ENCODE measurements around the gene CFAP43. TPM values are rescaled to one million over a fixed set of nuclear protein-coding genes. Genes with fewer than 3 reads are reported as not detected.

Gene CFAP43
- total and polyA plus RNA-seq, 7 donors: 0.22 to 0.83 (median 0.55) TPM; not detected in 1

DNA sequence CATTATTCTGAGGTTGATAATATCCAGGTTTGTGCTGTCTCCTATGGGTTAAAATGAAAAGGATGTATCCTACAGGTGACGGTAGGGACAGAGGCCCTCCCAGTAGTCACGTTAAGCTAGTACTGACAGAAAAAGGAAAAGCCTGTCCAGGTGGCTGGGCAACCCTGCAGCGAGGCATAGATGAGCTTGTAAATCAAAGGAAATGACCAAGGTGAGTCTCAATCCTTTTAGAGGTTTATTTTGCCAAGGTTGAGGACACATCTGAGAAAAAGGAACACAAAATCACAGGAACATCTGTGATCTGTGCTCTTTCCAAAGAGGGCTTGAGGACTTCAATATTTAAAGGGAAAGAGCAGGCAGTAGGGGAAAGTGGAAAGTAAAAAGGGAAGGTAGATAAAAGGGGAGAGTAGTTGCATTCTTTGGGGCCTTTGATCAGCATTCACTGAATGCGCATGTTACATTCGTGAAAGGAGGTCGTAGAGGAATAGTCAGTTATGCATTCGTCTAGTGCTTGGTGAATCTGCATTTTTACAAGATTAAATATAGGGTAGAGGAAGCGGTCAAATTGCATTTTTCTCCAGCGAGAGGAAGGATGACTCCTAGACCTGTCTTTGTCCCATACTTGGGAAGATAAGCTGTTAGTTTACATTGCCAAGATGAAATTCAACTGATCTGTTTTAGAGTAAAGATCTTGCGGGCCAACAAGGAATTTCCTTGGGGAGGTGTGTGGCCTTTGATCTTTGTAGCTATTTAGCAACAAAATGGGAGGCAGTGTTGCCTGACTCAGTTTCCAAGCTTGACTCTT, 21.6 kb upstream of the CFAP43 start:
- WGBS, 2 donors: 62 to 73% methylated on average over 10 of the region's 10 CpGs
- TF ChIP-seq POLR2AphosphoS5 (IDR thresholded peaks at IDR 0.05): no peak
- TF ChIP-seq POLR2A (IDR thresholded peaks at IDR 0.05): no peak
- no peak for TF ChIP-seq EP300 (IDR thresholded peaks at IDR 0.05)
- TF ChIP-seq, protein P1, sequence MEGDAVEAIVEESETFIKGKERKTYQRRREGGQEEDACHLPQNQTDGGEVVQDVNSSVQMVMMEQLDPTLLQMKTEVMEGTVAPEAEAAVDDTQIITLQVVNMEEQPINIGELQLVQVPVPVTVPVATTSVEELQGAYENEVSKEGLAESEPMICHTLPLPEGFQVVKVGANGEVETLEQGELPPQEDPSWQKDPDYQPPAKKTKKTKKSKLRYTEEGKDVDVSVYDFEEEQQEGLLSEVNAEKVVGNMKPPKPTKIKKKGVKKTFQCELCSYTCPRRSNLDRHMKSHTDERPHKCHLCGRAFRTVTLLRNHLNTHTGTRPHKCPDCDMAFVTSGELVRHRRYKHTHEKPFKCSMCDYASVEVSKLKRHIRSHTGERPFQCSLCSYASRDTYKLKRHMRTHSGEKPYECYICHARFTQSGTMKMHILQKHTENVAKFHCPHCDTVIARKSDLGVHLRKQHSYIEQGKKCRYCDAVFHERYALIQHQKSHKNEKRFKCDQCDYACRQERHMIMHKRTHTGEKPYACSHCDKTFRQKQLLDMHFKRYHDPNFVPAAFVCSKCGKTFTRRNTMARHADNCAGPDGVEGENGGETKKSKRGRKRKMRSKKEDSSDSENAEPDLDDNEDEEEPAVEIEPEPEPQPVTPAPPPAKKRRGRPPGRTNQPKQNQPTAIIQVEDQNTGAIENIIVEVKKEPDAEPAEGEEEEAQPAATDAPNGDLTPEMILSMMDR (IDR thresholded peaks at IDR 0.05): no peak

DNA sequence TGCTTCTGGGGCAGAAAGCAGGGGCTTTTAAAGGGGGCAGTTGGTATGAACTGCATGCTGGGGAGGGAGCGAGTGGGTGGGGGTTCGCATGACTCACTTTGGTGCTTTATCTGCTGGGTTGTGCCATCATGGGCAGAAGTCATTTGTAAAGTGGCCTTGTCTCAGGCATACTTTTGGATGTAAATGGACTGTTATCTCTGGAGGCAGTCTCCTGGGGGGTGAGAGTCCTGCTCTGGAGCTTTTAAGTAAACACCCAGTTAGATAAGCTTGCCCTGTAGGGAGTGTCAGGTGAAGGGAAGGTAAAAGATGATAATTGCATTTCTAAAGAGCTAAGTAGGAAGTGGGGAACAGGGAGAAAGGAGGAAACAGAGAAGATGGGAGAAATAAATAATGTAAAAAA, 20.9 kb upstream of the CFAP43 start:
- peaks cover 0 to 7% (median 0%) of the 10 kb centered on the region in 4 donors for H3K36me3 ChIP-seq
- TF ChIP-seq EP300 (IDR thresholded peaks at IDR 0.05) (no peak), POLR2AphosphoS5 (IDR thresholded peaks at IDR 0.05) (no peak), POLR2A (IDR thresholded peaks at IDR 0.05) (no peak)
- TF ChIP-seq, protein P1 (IDR thresholded peaks at IDR 0.05): no peak
- intact Hi-C loops (cut with DNase I): loop anchor here (10.0 kb wide), 1 partner anchor 338 kb away; the partner anchor contains the start of gene STN1
- H3K4me1 ChIP-seq: peaks cover 0 to 29% (median 21%) of the 10 kb centered on the region in 4 donors
- H3K9me3 ChIP-seq: no peaks in the 10 kb centered on the region
- no peak overlapping the region for H3K27ac ChIP-seq
- WGBS, 2 donors: 28 to 79% methylated on average over 2 of the region's 2 CpGs
- no peak overlapping the region for H3K4me3 ChIP-seq
- H3K27me3 ChIP-seq: no peaks in the 10 kb centered on the region
- DNase-seq: no peak

More for the DNA sequence above, 21.6 kb upstream of the CFAP43 start:
- H3K27ac ChIP-seq: peak overlapping the region; percentile 95 to 98 (median 96)
- intact Hi-C loops (cut with DNase I): loop anchor here (2.0 to 10.0 kb wide), 2 partner anchors 21 to 339 kb away; partner anchors contain the start of genes CFAP43 and STN1
- DNase-seq: no peak
- peak overlapping the region in 3 of 4 donors; percentile 71 to 88 (median 79) for H3K4me3 ChIP-seq
- H3K4me1 ChIP-seq: peaks cover 0 to 29% (median 21%) of the 10 kb centered on the region in 4 donors
- no peaks in the 10 kb centered on the region for H3K27me3 ChIP-seq
- H3K9me3 ChIP-seq: no peaks in the 10 kb centered on the region
- peaks cover 0 to 14% (median 0%) of the 10 kb centered on the region in 4 donors for H3K36me3 ChIP-seq

DNA sequence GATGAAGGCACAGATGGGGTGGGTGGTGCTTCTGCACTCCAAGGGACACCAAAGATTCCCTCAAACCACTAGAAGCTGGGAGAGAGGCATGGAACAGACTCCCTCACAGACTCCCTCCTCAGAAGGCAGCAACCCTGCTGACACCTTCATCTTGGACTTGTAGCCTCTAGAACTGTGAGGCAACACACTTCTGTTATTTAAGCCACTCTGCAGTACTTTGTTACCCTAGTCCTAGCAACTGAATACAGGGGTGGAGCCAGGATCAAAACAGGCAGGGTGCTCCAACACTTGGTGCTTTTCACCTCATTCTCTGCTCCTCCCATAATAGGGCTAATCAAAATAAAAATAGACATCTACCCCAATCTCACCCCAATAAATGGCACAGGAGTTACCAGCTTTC, 20.2 kb upstream of the CFAP43 start:
- no peaks in the 10 kb centered on the region for H3K27me3 ChIP-seq
- TF ChIP-seq POLR2A (IDR thresholded peaks at IDR 0.05): no peak
- TF ChIP-seq, protein P1 (IDR thresholded peaks at IDR 0.05): no peak
- no peak for TF ChIP-seq POLR2AphosphoS5 (IDR thresholded peaks at IDR 0.05)
- TF ChIP-seq EP300 (IDR thresholded peaks at IDR 0.05): no peak
- no peaks in the 10 kb centered on the region for H3K9me3 ChIP-seq
- no peak overlapping the region for H3K4me3 ChIP-seq
- no peaks in the 10 kb centered on the region for H3K36me3 ChIP-seq
- DNase-seq: no peak
- intact Hi-C loops (cut with DNase I): loop anchor here (10.0 kb wide), 1 partner anchor 338 kb away; the partner anchor contains the start of gene STN1
- H3K27ac ChIP-seq: no peak overlapping the region
- H3K4me1 ChIP-seq: peaks cover 0 to 25% (median 19%) of the 10 kb centered on the region in 4 donors

DNA sequence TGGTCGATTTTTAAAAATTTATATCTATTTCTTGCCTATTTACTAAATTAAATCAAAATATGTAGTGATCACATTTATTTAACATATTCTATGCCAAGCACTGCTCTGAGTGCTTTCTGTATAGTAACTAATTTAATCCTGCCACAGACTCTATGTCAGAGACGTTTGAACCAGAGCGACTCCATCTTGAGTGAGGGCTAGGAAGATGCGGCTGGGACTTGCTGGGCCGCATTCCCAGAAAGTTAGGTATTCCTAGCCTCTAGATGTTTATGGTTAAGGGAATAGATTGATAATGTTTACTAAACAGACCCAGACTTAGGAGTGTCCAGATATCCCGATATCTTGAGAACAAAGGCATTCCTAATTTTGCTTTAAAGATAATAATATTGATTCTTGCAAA, 19.3 kb upstream of the CFAP43 start:
- Histone ChIP-seq H3K36me3 (no peaks in the 10 kb centered on the region), H3K27ac (no peak overlapping the region), H3K9me3 (no peaks in the 10 kb centered on the region), H3K27me3 (no peaks in the 10 kb centered on the region), H3K4me1 (peaks cover 0 to 16% (median 10%) of the 10 kb centered on the region in 4 donors), H3K4me3 (no peak overlapping the region)
- DNase-seq: no peak
- WGBS, 2 donors: 94 to 96% methylated on average over 6 of the region's 6 CpGs
- no peak for TF ChIP-seq POLR2A (IDR thresholded peaks at IDR 0.05)
- TF ChIP-seq POLR2AphosphoS5 (IDR thresholded peaks at IDR 0.05): no peak
- TF ChIP-seq, protein P1 (IDR thresholded peaks at IDR 0.05): no peak
- no peak for TF ChIP-seq EP300 (IDR thresholded peaks at IDR 0.05)
- intact Hi-C loops (cut with DNase I): loop anchor here (10.0 kb wide), 1 partner anchor 337 kb away; the partner anchor contains the start of gene STN1

Data from sigmoid colon (tissue), 7 donors.